ENCODE measurements around the gene GPSM1. TPM values are rescaled to one million over a fixed set of nuclear protein-coding genes. Genes with fewer than 3 reads are reported as not detected.

GPSM1 gene
- total RNA-seq, 4 donors from 2014 or later = 0.98 to 1.7 (median 1.2) TPM; not detected in 1

- intact Hi-C loops (cut with DNase I; ENCODE audit: low total_unique reads) = no loop called here
- Histone ChIP-seq H3K4me1 (no peaks in the 10 kb centered on the region), H3K4me3 (no peak overlapping the region), H3K36me3 (peaks cover 3 to 63% of the 10 kb centered on the region in 2 donors), H3K27ac (no peak overlapping the region), H3K27me3 (no peaks in the 10 kb centered on the region), H3K9me3 (no peaks in the 10 kb centered on the region)
- ATAC-seq (no peak), DNase-seq (no peak)
- no peak for TF ChIP-seq CTCF (IDR thresholded peaks at IDR 0.05 in 4 of 5, conservative IDR thresholded peaks at IDR 0.05 in 1 of 5)
- no peak for TF ChIP-seq POLR2A (IDR thresholded peaks at IDR 0.05)
- in situ Hi-C loops (cut with MboI; ENCODE audit: low sequenced_read_pairs in 4 of 4) = no loop called here
Measured at GRCh38 chr9:136389396-136389795, 62.1 kb downstream of the GPSM1 start.

DNA sequence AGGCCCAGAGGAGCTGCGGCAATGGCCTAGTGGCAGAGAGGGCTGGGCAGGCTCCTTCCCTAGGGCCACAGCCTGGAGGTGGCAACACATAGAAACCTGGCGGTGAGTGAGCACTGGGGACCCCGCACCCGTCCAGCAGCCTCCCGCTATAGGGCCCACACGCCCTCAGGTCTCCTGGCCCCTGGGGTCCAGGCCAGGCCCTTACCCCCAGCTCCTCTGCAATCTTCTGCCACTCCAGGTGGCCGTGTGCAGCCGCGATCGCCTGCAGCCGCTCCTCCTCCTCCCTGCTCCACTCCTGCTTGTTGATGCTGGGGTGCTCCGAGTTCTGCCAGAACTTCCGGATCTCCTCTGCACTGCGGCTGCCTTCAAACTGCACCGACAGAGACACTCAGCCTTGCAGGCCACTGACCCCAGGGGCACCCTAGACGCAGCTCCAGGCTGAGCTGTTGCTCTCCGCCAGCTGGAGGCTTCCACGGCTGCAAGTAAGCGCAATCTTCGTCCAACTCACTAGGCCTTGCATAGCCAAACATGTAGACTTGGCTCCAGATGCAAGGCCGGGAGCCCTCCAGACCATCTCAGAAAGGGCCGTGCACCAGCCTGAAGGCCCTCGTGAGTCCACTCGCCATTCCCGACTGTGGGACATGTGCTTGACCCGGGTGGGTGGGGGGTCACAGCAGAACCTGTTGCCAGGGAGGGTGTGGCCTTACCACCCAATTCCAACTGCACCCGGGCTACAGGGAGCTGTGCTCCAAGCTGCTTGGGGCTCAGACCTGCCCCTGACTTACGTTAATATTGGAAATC is 64.6 kb downstream of the GPSM1 start:
- in situ Hi-C loops (cut with MboI; ENCODE audit: low sequenced_read_pairs in 4 of 4) (no loop called here), intact Hi-C loops (cut with DNase I; ENCODE audit: low total_unique reads) (no loop called here)
- H3K4me3 ChIP-seq = no peak overlapping the region
- no peaks in the 10 kb centered on the region for H3K9me3 ChIP-seq
- ATAC-seq (no peak), DNase-seq (no peak)
- no peak for TF ChIP-seq POLR2A (IDR thresholded peaks at IDR 0.05)
- no peak for TF ChIP-seq CTCF (IDR thresholded peaks at IDR 0.05 in 4 of 5, conservative IDR thresholded peaks at IDR 0.05 in 1 of 5)
- H3K4me1 ChIP-seq = no peaks in the 10 kb centered on the region
- H3K27me3 ChIP-seq = no peaks in the 10 kb centered on the region
- H3K36me3 ChIP-seq = peaks cover 0 to 73% of the 10 kb centered on the region in 2 donors
- no peak overlapping the region for H3K27ac ChIP-seq

DNA sequence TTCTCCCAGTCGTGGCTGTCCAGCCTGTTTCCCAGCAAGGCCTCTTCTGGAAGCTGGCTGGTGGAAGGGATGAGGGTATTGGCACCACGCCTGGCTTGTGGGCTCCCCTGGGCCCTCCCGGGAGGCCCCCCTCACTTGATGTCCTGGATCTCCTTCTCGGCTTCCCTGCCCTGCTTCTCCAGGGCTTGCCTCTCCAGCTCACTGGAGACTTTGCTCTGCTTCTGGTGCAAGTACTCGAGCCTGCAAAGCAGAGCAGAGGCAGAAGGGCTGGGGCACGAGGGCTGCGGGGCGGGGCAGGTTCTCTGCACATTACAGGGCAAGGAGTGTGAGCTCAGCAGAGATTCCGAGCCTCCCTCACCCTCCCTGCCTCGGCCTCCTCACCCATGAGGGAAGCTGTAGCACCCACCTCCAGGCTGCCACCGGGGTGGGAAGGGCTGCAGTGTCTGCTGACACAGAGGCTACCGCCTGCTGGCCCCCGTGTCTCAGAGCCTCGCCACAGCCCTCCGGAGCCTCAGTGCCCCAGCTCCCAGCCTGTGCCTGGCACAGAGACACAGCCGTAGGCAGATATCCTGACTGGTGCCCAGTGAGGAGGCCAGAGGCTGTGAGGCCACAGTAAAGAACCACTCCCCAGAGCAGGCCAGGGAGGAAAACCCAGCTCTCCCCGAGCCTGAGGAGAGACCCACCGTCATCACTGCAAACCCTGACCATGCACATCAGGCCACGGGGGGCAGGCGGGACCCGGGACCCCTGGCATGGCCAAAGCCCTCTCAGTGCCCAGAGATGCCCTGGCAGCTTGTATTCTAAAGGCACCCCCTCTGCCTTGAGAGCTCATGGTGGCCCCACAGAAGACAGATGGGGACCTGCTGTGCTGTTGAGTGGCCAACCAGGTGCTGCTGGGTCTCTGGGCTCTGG is 65.5 kb downstream of the GPSM1 start:
- in situ Hi-C loops (cut with MboI; ENCODE audit: low sequenced_read_pairs in 4 of 4) (no loop called here), intact Hi-C loops (cut with DNase I; ENCODE audit: low total_unique reads) (no loop called here)
- Histone ChIP-seq H3K4me3 (no peak overlapping the region), H3K9me3 (no peaks in the 10 kb centered on the region), H3K4me1 (no peaks in the 10 kb centered on the region), H3K27me3 (no peaks in the 10 kb centered on the region), H3K27ac (no peak overlapping the region), H3K36me3 (peaks cover 0 to 68% of the 10 kb centered on the region in 2 donors)
- no peak for DNase-seq
- ATAC-seq = no peak
- TF ChIP-seq POLR2A (IDR thresholded peaks at IDR 0.05) = no peak
- TF ChIP-seq CTCF (IDR thresholded peaks at IDR 0.05 in 4 of 5, conservative IDR thresholded peaks at IDR 0.05 in 1 of 5) = no peak

GRCh38 chr9:136393531-136393930 is 66.2 kb downstream of the GPSM1 start:
- no peaks in the 10 kb centered on the region for H3K27me3 ChIP-seq
- in situ Hi-C loops (cut with MboI; ENCODE audit: low sequenced_read_pairs in 4 of 4) (no loop called here), intact Hi-C loops (cut with DNase I; ENCODE audit: low total_unique reads) (no loop called here)
- no peaks in the 10 kb centered on the region for H3K9me3 ChIP-seq
- H3K4me1 ChIP-seq = peaks cover 0 to under 1% of the 10 kb centered on the region in 2 donors
- no peak for DNase-seq
- no peak for ATAC-seq
- H3K4me3 ChIP-seq = no peak overlapping the region
- peaks cover 0 to 63% of the 10 kb centered on the region in 2 donors for H3K36me3 ChIP-seq
- TF ChIP-seq POLR2A (IDR thresholded peaks at IDR 0.05) (no peak), CTCF (IDR thresholded peaks at IDR 0.05 in 4 of 5, conservative IDR thresholded peaks at IDR 0.05 in 1 of 5) (no peak)
- H3K27ac ChIP-seq = no peak overlapping the region
